ENCODE results near the gene SLC9A9.

Gene SLC9A9

GRCh38 chr3:143644370-143645089 is 203.7 kb downstream of the SLC9A9 start:
- no peak overlapping the region for H3K4me3 ChIP-seq (ENCODE audit: control insufficient read depth, low read depth, low read length)
- peak; percentile 90 for DNase-seq (ENCODE audit: low read depth)
- peak; percentile 69 for TF ChIP-seq CTCF (conservative IDR thresholded peaks at IDR 0.05; ENCODE audit: control insufficient read depth, insufficient read depth, low read depth, low read length)

GRCh38 chr3:143643905-143644304 is 204.4 kb downstream of the SLC9A9 start:
- H3K4me3 ChIP-seq (ENCODE audit: control insufficient read depth, low read depth, low read length), result no peak overlapping the region
- no peak for TF ChIP-seq CTCF (conservative IDR thresholded peaks at IDR 0.05; ENCODE audit: control insufficient read depth, insufficient read depth, low read depth, low read length)
- DNase-seq (ENCODE audit: low read depth), result peak; percentile 28

- TF ChIP-seq CTCF (conservative IDR thresholded peaks at IDR 0.05; ENCODE audit: control insufficient read depth, insufficient read depth, low read depth, low read length), result no peak
- no peak overlapping the region for H3K4me3 ChIP-seq (ENCODE audit: control insufficient read depth, low read depth, low read length)
- DNase-seq (ENCODE audit: low read depth), result no peak
These were observed 207.5 kb downstream of the SLC9A9 start for GRCh38 chr3:143640774-143641173.

GRCh38 chr3:143637133-143637532 is 211.1 kb downstream of the SLC9A9 start:
- no peak overlapping the region for H3K4me3 ChIP-seq (ENCODE audit: control insufficient read depth, low read depth, low read length)
- no peak for DNase-seq (ENCODE audit: low read depth)
- no peak for TF ChIP-seq CTCF (conservative IDR thresholded peaks at IDR 0.05; ENCODE audit: control insufficient read depth, insufficient read depth, low read depth, low read length)

DNA sequence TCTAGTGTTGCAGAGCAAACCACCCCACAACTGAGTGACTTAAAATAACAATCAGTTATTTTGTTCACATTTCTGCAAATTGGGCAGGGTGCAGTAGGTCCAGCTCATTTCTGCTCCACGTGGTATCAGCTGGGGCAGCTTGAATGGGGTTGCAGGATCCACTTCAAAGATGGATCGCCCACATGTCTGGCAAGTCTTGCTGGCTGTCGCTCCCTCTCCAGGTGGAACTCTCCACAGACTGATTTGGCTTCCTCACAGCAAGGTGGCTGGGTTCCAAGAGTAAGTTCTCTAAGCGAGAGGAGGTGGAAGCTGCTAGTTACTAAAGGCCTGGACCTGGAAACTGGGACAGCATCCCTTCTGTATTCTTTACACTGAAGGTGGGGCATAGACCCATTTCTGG is 213.3 kb downstream of the SLC9A9 start:
- no peak overlapping the region for H3K4me3 ChIP-seq (ENCODE audit: control insufficient read depth, low read depth, low read length)
- no peak for DNase-seq (ENCODE audit: low read depth)
- TF ChIP-seq CTCF (conservative IDR thresholded peaks at IDR 0.05; ENCODE audit: control insufficient read depth, insufficient read depth, low read depth, low read length), result no peak

DNA sequence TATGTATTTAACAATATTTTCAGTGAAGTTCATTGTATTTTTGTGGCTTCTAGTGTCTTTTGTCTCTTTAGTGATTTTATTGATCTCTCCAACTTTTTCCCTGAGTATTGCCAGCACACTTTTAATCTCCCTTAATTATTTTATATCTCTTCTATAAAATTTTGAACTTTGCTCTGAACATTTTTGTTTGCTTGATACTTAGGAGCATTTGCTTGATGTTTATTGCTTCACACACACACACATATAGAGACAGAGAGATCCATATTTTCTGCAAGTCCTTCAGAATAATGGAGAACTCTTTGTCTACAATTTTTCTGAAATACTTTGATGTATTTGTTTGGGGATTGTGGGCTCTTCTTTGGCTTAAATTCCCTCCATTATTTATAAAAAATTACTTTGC is 213.8 kb downstream of the SLC9A9 start:
- no peak for DNase-seq (ENCODE audit: low read depth)
- no peak overlapping the region for H3K4me3 ChIP-seq (ENCODE audit: control insufficient read depth, low read depth, low read length)
- TF ChIP-seq CTCF (conservative IDR thresholded peaks at IDR 0.05; ENCODE audit: control insufficient read depth, insufficient read depth, low read depth, low read length), result no peak
